Fibroblast of villous mesenchyme (primary cell): Measurements from ENCODE around the gene ITPK1. TPM values are rescaled to one million over a fixed set of nuclear protein-coding genes. Genes with fewer than 3 reads are reported as not detected.

Source experiments
- DNase-seq: peaks from one replicate; pipeline ENCODE4 v3.0.0-alpha.2; 2010; ENCODE audit warnings: low read depth
- H3K4me3 ChIP-seq: 2 replicates; pipeline ENCODE4 v1.5.1; 2011; ENCODE audit warnings: low read depth, mild to moderate bottlenecking, low read length
- total RNA-seq: library from RNA; depleted of rRNA; stranded (reverse); fragments of >200 nt; gene quantifications from 2 replicates; pipeline ENCODE4 v1.2.3, GENCODE V29; 2012
- TF ChIP-seq, protein P1 (sequence below): IDR thresholded peaks from 2 replicates; pipeline ENCODE4 v1.5.1; 2012; ENCODE audit warnings: low read depth, mild to moderate bottlenecking, low read length; ENCODE audit not compliant: insufficient read depth

ITPK1 gene
- total RNA-seq, 1 donor, result 15.5 TPM

GRCh38 chr14:92938235-92938875, 177.4 kb downstream of the ITPK1 start:
- TF ChIP-seq, protein P1, sequence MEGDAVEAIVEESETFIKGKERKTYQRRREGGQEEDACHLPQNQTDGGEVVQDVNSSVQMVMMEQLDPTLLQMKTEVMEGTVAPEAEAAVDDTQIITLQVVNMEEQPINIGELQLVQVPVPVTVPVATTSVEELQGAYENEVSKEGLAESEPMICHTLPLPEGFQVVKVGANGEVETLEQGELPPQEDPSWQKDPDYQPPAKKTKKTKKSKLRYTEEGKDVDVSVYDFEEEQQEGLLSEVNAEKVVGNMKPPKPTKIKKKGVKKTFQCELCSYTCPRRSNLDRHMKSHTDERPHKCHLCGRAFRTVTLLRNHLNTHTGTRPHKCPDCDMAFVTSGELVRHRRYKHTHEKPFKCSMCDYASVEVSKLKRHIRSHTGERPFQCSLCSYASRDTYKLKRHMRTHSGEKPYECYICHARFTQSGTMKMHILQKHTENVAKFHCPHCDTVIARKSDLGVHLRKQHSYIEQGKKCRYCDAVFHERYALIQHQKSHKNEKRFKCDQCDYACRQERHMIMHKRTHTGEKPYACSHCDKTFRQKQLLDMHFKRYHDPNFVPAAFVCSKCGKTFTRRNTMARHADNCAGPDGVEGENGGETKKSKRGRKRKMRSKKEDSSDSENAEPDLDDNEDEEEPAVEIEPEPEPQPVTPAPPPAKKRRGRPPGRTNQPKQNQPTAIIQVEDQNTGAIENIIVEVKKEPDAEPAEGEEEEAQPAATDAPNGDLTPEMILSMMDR, result no peak
- no peak for DNase-seq
- H3K4me3 ChIP-seq, result no peak overlapping the region

DNA sequence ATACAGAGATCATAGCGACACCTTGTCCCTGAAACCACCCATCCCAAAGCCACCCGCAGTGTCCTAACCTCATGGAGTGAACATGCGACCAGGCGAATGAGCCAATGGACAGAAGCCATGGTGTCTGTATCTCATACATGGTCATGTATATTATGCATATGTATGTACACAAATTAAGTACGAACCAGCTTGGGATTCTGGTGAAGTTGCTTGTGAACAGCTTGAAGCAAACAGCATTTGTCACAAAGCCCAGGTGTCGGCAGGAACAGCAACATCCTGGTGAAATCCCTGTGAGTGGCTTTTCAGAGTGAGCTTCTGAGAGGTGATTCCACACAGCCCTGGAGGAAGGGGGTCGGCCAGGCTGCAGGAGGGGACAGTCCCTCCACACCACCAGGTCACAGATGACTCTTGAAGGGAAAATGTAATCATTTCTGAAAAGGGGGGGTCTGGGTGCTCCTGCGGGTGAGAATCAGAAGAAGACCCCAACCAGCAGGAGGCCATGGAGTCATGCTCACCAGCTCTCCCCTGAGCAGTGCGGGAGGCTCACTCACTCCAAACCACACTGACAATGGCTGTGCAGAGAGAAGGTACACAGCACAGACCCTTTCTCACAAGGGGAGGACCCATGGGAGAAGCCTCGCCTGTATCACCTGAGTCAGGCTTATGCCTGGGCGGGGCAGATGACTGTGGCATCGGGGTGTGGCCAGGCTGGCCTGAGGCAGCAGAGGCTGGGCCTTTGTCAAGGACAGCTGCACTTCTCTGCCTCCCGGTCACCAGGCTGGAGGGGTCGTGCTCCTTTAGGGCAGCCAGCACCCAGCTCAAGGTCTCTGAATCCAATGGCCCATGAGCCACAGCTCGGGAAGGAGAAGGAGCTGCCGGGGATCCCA, 178.4 kb downstream of the ITPK1 start:
- DNase-seq, result no peak
- H3K4me3 ChIP-seq, result no peak overlapping the region

DNA sequence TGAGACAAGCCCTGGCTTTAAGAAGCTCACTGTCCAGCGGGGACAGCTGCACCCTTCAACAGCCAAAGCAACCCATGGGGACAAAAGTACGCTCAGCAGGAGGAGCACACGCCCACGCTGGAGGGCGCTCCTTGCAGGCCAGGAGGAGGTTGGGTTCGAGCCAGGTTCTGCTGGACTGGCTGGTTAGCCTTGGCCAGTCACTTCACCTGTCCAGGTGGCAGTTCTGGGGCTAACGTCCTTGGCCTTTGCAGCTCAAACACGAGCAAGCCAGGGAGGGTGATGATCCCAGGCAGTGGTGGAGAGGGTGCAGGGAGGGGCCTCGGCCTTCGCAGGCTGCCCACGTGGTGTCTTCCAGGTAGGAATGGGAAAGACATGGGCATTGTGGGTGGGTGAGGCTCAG, 179.6 kb downstream of the ITPK1 start:
- H3K4me3 ChIP-seq, result no peak overlapping the region
- DNase-seq, result no peak
- TF ChIP-seq, protein P1, result no peak

More for the DNA sequence above, 178.4 kb downstream of the ITPK1 start:
- TF ChIP-seq, protein P1, result no peak

- H3K4me3 ChIP-seq, result no peak overlapping the region
- DNase-seq, result no peak
- TF ChIP-seq, protein P1, result no peak
Observed at GRCh38 chr14:92935446-92935845, 180.3 kb downstream of the ITPK1 start.

GRCh38 chr14:92934196-92935085, 181.3 kb downstream of the ITPK1 start:
- DNase-seq, result no peak
- TF ChIP-seq, protein P1, result no peak
- H3K4me3 ChIP-seq, result no peak overlapping the region

DNA sequence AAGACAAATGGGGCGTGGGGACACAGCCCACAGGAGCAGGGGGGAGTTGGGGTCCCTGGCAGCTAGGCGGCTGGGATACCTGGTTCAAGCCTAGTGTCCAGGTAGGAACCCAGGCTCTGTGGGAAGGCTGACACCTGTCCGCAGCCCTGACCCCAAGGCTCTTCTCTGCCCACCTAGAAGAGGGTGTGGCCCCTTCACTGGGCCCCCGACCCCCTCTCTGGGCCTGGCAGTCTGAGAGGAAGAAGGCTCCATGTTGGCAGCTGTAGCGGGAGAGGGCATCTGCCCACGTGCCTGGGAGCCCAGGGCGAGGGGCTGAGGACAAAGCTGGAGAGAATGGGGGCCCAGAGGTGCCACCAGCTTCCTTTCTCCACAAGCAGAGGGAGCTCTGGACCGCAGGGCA, 182.2 kb downstream of the ITPK1 start:
- H3K4me3 ChIP-seq, result no peak overlapping the region
- DNase-seq, result no peak
- TF ChIP-seq, protein P1, result no peak
